B cell (primary cell): ENCODE data around the gene NYAP1. TPM values are rescaled to one million over a fixed set of nuclear protein-coding genes. Genes with fewer than 3 reads are reported as not detected.

Source experiments
- ATAC-seq: fragments of 200-7000 bp; cut with Tn5 transposase; one replicate; pipeline ENCODE4 v1.10.0; 2021; ENCODE audit warnings: low read depth, mild to moderate bottlenecking, moderate number of reproducible peaks, moderate library complexity
- CTCF ChIA-PET: fragments of 350-600 bp; sonication (Branson Sonifier 250); formaldehyde crosslinking; loops from one replicate; lab custom pipeline; 2021; ENCODE audit warnings: antibody characterized with exemption, inconsistent platforms; lab: Charles Lee
- POLR2A ChIA-PET: fragments of 350-600 bp; sonication (Branson Sonifier 250); formaldehyde crosslinking; loops from one replicate; lab custom pipeline; 2021; ENCODE audit warnings: antibody characterized with exemption; lab: Charles Lee
- DNase-seq: peaks from one replicate; pipeline ENCODE4 v3.0.0; 2013
- H2AFZ ChIP-seq: 2 replicates; pipeline ENCODE4 v1.6.1; 2012; ENCODE audit warnings: mild to moderate bottlenecking, low read depth, low read length; ENCODE audit not compliant: insufficient read depth, poor library complexity, severe bottlenecking
- H3K27ac ChIP-seq, 2 donors: 1 replicate in 1 of 2; 2 replicates in 1 of 2; pipeline ENCODE4 v1.5.1; 2012 to 2013; ENCODE audit warnings: low read length in 2 of 2, mild to moderate bottlenecking in 2 of 2, moderate library complexity in 1 of 2
- H3K27me3 ChIP-seq, 4 experiments: fragments of 200-600 bp in 1 of 4; sonication (generic) in 1 of 4; replicated peaks in 1 of 4; 1 replicate in 2 of 4; 2 replicates in 2 of 4; pipeline versions ENCODE4 v1.6.1 to v1.7.0; 2013 to 2016; ENCODE audit warnings: low read length in 3 of 4, mild to moderate bottlenecking in 2 of 4, mixed read lengths in 1 of 4, moderate library complexity in 1 of 4; ENCODE audit not compliant: insufficient read depth in 4 of 4, control insufficient read depth in 3 of 4; ENCODE audit errors: control extremely low read depth in 1 of 4
- H3K36me3 ChIP-seq, 2 experiments: replicated peaks in 1 of 2; 1 replicate in 1 of 2; 2 replicates in 1 of 2; pipeline versions ENCODE4 v1.6.1 to v1.7.1; 2013; ENCODE audit warnings: low read length in 1 of 2; ENCODE audit not compliant: insufficient read depth in 2 of 2, control insufficient read depth in 1 of 2; ENCODE audit errors: control extremely low read depth in 1 of 2, extremely low read depth in 1 of 2
- H3K4me1 ChIP-seq, 2 donors: fragments of 200-600 bp in 1 of 2; sonication (generic) in 1 of 2; 1 replicate in 1 of 2; 2 replicates in 1 of 2; pipeline versions ENCODE4 v1.5.1 to v1.6.1; 2013 to 2017; ENCODE audit warnings: low read length in 2 of 2; ENCODE audit not compliant: control insufficient read depth in 2 of 2, insufficient read depth in 2 of 2
- H3K4me2 ChIP-seq: replicated peaks from 2 replicates; pipeline ENCODE3; 2012; ENCODE audit warnings: mild to moderate bottlenecking, low read depth, low read length; ENCODE audit not compliant: poor library complexity, severe bottlenecking
- H3K4me3 ChIP-seq, 5 experiments: fragments of 200-600 bp in 1 of 5; sonication (generic) in 1 of 5; 1 replicate in 3 of 5; 2 replicates in 2 of 5; pipeline versions ENCODE4 v1.5.1 to v1.7.0; 2011 to 2016; ENCODE audit warnings: low read length in 4 of 5, mild to moderate bottlenecking in 4 of 5, low read depth in 2 of 5, control low read depth in 1 of 5, moderate library complexity in 1 of 5; ENCODE audit not compliant: insufficient read depth in 1 of 5; ENCODE audit errors: control extremely low read depth in 1 of 5, extremely low read depth in 1 of 5
- H3K79me2 ChIP-seq: fragments of 200-600 bp; sonication (generic); one replicate; pipeline ENCODE4 v1.6.0; 2016; ENCODE audit warnings: low read length; ENCODE audit not compliant: control insufficient read depth, insufficient read depth
- H3K9ac ChIP-seq: fragments of 200-600 bp; sonication (generic); 2 replicates; pipeline ENCODE4 v1.6.1; 2017; ENCODE audit warnings: mild to moderate bottlenecking, low read length, moderate library complexity
- H3K9me3 ChIP-seq, 3 donors: one replicate each; pipeline versions ENCODE4 v1.6.1 to v1.7.1; 2013; ENCODE audit warnings: low read length in 2 of 3; ENCODE audit not compliant: control insufficient read depth in 2 of 3, insufficient read depth in 1 of 3; ENCODE audit errors: control extremely low read depth in 1 of 3
- H4K20me1 ChIP-seq: 2 replicates; pipeline ENCODE4 v1.6.0; 2012; ENCODE audit warnings: mild to moderate bottlenecking, low read length; ENCODE audit not compliant: insufficient read depth, control insufficient read depth, poor library complexity, severe bottlenecking
- H3K27ac Mint-ChIP-seq: one replicate; pipeline ENCODE4 v1.8.0; 2021; ENCODE audit warnings: mixed read lengths
- H3K27me3 Mint-ChIP-seq: one replicate; pipeline ENCODE4 v1.8.0; 2021; ENCODE audit warnings: mixed read lengths
- H3K4me1 Mint-ChIP-seq: one replicate; pipeline ENCODE4 v1.8.0; 2021; ENCODE audit warnings: mixed read lengths
- H3K4me3 Mint-ChIP-seq: one replicate; pipeline ENCODE4 v1.8.0; 2021; ENCODE audit warnings: mixed read lengths
- H3K9me3 Mint-ChIP-seq: one replicate; pipeline ENCODE4 v1.8.0; 2022; ENCODE audit warnings: mixed read lengths; ENCODE audit not compliant: insufficient read depth
- EZH2 ChIP-seq: IDR thresholded peaks from 2 replicates; pipeline ENCODE4 v1.6.1; 2012; ENCODE audit warnings: borderline replicate concordance, low read depth, mild to moderate bottlenecking, moderate library complexity, low read length; ENCODE audit not compliant: insufficient read depth, poor library complexity, severe bottlenecking
- WGBS: methylation state at CpG from one replicate; pipeline ENCODE4 v1.1.5; 2013; ENCODE audit warnings: missing lambda C conversion rate; ENCODE audit not compliant: insufficient coverage; 5-methylcytosine and 5-hydroxymethylcytosine counted together
- intact Hi-C: fragments of 100-400 bp; cut with micrococcal nuclease; formaldehyde crosslinking; loops from one replicate; pipeline ENCODE4 v1.10.0; 2022
- polyA plus RNA-seq: library from polyadenylated mRNA; depleted of rRNA; stranded (reverse); fragments of >200 nt; gene quantifications from 2 replicates; pipeline ENCODE4 v1.2.3, GENCODE V29; 2012
- total RNA-seq, 2 donors: library from RNA; stranded (reverse); fragments of 120-200 nt in 1 of 2; gene quantifications; 1 replicate in 1 of 2; 2 replicates in 1 of 2; pipeline versions ENCODE4 v1.2.3 to v1.2.4, GENCODE V29; 2013 to 2022
- TF ChIP-seq, protein P1 (sequence below): fragments of 200-600 bp; IDR thresholded peaks from one replicate; pipeline ENCODE4 v1.8.0; 2022; ENCODE audit warnings: antibody characterized with exemption, mild to moderate bottlenecking

NYAP1 gene
- total and polyA plus RNA-seq, 2 donors (not counting 1 experiment from before 2014, with no cell fraction given): 0.06 TPM; not detected in 1

DNA sequence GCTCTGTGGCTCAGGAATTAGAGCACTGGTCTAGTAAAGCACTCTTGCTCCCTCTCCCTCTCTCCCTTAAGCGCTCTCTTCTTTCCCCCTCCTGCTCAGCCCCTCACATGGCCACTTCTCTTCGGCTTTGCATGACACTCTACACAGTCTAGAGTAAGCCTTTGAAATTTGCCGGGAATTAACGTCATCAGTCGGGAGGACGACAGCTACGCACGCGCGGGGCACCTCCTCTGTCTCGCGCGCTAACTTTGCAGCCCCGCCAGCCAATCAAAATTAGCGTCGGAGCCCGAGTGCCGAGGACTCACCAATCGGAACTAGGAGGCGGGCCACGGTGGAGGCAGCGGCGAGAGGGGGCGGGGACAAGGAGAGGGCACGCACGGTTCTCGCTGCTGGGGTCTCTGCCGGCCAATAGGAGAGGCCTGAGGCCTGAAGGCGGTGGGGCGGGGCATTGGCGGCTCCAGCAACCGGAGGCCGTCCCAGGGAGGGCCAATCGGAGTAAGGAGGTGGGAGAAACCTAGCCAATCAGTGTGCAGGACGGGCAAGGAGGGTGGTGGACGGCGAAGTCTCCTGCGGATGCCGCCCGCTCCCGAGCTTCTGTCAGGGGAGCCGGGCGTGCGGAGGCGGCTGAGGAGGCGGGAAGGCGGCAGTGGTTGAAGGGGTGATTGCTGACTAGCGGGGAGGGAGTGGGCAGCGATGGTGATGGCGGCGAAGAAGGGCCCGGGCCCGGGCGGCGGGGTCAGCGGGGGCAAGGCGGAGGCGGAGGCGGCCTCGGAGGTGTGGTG is 55.1 kb downstream of the NYAP1 start, which contains the start of gene AGFG2:
Gene AGFG2, plus strand, starts transcription at position 550 of the 782 bp plus-strand sequence. Its CDS starts 144 bp downstream, at position 694.
- ATAC-seq (peak; percentile 97), DNase-seq (peak; percentile 100)
- peak within 1 kb of the TSS; percentile 88 for H3K4me2 ChIP-seq
- POLR2A ChIA-PET: interaction anchor here (0.7 to 1.6 kb wide), 6 partner anchors 11 to 167 kb away, joined by 3 to 9 read pairs (median 5); partner anchors contain the start of genes FBXO24 and POP7
- peaks cover 36% of the 10 kb centered on the region for H3K4me1 Mint-ChIP-seq
- peaks cover 14 to 23% of the 10 kb centered on the region in 2 donors for H3K4me1 ChIP-seq
- intact Hi-C loops: loop anchor here (1.0 to 2.0 kb wide), 10 partner anchors 11 to 314 kb away; partner anchors contain the start of genes FBXO24, GNB2, LRCH4 and MEPCE
- H3K9me3 ChIP-seq: no peaks in the 10 kb centered on the region
- H3K27ac ChIP-seq: peak within 1 kb of the TSS in 1 of 2 donors; percentile 42
- no peaks in the 10 kb centered on the region for H4K20me1 ChIP-seq
- peak within 1 kb of the TSS; percentile 91 for H3K4me3 Mint-ChIP-seq
- TF ChIP-seq, protein P1, sequence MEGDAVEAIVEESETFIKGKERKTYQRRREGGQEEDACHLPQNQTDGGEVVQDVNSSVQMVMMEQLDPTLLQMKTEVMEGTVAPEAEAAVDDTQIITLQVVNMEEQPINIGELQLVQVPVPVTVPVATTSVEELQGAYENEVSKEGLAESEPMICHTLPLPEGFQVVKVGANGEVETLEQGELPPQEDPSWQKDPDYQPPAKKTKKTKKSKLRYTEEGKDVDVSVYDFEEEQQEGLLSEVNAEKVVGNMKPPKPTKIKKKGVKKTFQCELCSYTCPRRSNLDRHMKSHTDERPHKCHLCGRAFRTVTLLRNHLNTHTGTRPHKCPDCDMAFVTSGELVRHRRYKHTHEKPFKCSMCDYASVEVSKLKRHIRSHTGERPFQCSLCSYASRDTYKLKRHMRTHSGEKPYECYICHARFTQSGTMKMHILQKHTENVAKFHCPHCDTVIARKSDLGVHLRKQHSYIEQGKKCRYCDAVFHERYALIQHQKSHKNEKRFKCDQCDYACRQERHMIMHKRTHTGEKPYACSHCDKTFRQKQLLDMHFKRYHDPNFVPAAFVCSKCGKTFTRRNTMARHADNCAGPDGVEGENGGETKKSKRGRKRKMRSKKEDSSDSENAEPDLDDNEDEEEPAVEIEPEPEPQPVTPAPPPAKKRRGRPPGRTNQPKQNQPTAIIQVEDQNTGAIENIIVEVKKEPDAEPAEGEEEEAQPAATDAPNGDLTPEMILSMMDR: no peak
- no peak for TF ChIP-seq EZH2
- no peaks in the 10 kb centered on the region for H3K27me3 Mint-ChIP-seq
- WGBS: under 1% methylated on average over 60 of the region's 60 CpGs
- H3K9ac ChIP-seq: peak within 1 kb of the TSS; percentile 82
- H3K79me2 ChIP-seq: peaks cover 39% of the 10 kb centered on the region
- peak within 1 kb of the TSS; percentile 76 for H3K27ac Mint-ChIP-seq
- H3K4me3 ChIP-seq: peak within 1 kb of the TSS; percentile 62 to 84 (median 72)
- peak within 1 kb of the TSS; percentile 97 for H2AFZ ChIP-seq
- CTCF ChIA-PET: interaction anchor here (0.7 to 2.9 kb wide), 6 partner anchors 11 to 153 kb away, joined by 3 to 17 read pairs (median 4); partner anchors contain the start of gene FBXO24
- H3K27me3 ChIP-seq: no peaks in the 10 kb centered on the region
- no peaks in the 10 kb centered on the region for H3K36me3 ChIP-seq
- no peaks in the 10 kb centered on the region for H3K9me3 Mint-ChIP-seq
